Muscle of leg (tissue), 11 donors: Measurements from ENCODE around the gene AARS2. TPM values are rescaled to one million over a fixed set of nuclear protein-coding genes. Genes with fewer than 3 reads are reported as not detected.

Experiments
- DNase-seq: peaks from one replicate; pipeline ENCODE4 v3.0.0; 2013
- H3K27ac ChIP-seq: one replicate; pipeline ENCODE4 v1.5.1; 2013; ENCODE audit warnings: mild to moderate bottlenecking, low read length, control low read depth
- H3K27me3 ChIP-seq: one replicate; pipeline ENCODE4 v1.6.1; 2013; ENCODE audit warnings: low read length; ENCODE audit not compliant: control insufficient read depth, insufficient read depth
- H3K36me3 ChIP-seq: one replicate; pipeline ENCODE4 v1.6.1; 2013; ENCODE audit warnings: low read length; ENCODE audit not compliant: control insufficient read depth, insufficient read depth
- H3K4me1 ChIP-seq: one replicate; pipeline ENCODE4 v1.6.1; 2013; ENCODE audit warnings: low read length; ENCODE audit not compliant: control insufficient read depth, insufficient read depth
- H3K4me3 ChIP-seq: one replicate; pipeline ENCODE4 v1.5.1; 2013; ENCODE audit warnings: low read length, control low read depth
- H3K9me3 ChIP-seq: replicated peaks from 2 replicates; pipeline ENCODE4 v1.6.1; 2013; ENCODE audit warnings: low read depth, low read length; ENCODE audit not compliant: control insufficient read depth
- WGBS: methylation state at CpG from one replicate; pipeline ENCODE4 v1.1.5; 2013; ENCODE audit warnings: missing lambda C conversion rate; ENCODE audit not compliant: insufficient coverage; 5-methylcytosine and 5-hydroxymethylcytosine counted together
- polyA plus RNA-seq, 8 donors: library from polyadenylated mRNA; unstranded; fragments of 120-200 nt; gene quantifications; one replicate each; pipeline versions ENCODE4 v1.2.1 to v1.2.3, GENCODE V29; 2013; ENCODE audit warnings: inconsistent platforms in 1 of 8, low replicate concordance in 1 of 8; ENCODE audit not compliant: insufficient read length in 8 of 8, insufficient read depth in 1 of 8
- total RNA-seq: library from RNA; stranded (reverse); fragments of 120-200 nt; gene quantifications from one replicate; pipeline ENCODE4 v1.2.4, GENCODE V29; 2013

Gene AARS2
- total and polyA plus RNA-seq, 9 donors: 8.1 to 11.9 (median 9.6) TPM

DNA sequence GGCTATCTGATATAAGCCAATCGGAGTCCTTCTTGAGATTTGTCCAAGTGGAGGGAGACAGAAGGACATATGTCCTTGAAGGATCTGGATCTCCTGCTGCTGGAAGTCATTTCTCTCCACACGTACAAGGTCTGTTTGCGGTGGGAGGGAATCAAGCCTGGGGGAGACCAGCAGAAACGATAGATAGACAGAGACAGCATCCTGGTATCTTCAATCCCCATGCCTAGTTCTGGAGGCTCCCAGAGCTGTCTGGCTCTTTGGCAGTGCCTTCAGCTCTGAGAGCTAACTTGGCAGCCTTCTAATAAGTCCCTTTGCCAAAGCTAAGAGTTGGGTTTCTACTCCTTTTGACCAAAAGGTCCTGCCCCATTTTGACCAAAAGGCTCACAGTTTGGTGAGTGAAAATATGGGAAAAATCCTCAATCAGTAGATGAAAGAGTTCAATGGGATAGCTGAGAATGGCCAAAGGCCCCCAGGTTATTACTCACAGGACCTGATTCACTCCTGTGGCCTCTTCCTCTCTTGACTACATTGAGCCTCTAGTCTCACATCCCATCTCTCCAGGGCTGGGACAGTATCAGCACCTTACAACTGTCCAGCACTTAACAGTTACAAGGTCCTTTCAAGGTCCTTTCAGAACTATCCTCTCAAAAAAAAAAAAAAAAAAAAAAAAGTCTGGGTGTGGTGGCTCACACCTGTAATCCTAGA lies 20.3 kb downstream of the AARS2 start:
- no peak for DNase-seq

DNA sequence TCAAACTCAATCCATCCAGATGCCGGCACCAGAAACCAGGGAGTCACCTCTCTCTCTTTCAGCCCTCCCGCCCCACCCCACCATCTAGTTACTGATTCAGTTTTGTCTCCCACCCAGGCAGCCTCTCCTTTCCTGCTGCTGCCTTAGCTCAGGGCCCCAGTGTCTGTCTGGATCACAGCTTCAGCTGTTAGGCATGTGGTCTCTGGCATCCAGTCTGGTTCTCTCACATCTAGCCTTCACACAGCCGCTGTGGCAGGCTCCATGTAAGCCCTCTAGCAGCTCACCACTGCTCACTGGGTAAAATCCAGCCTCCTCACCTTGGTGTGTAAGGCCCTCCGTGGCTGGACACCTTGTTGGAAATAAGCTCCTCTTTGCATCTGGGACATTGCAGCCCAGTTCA lies 21.3 kb downstream of the AARS2 start:
- no peak for DNase-seq
- Histone ChIP-seq H3K36me3 (no peaks in the 10 kb centered on the region), H3K27me3 (peaks cover 57% of the 10 kb centered on the region), H3K27ac (no peak overlapping the region), H3K4me3 (no peak overlapping the region), H3K9me3 (no peaks in the 10 kb centered on the region), H3K4me1 (peaks cover 16% of the 10 kb centered on the region)
- WGBS: 45% methylated on average over 4 of the region's 4 CpGs

More for the DNA sequence above, 20.3 kb downstream of the AARS2 start:
- no peak overlapping the region for H3K4me3 ChIP-seq
- 92% methylated on average over 3 of the region's 4 CpGs for WGBS
- peaks cover 58% of the 10 kb centered on the region for H3K27me3 ChIP-seq
- H3K9me3 ChIP-seq: no peaks in the 10 kb centered on the region
- H3K4me1 ChIP-seq: peaks cover 24% of the 10 kb centered on the region
- H3K27ac ChIP-seq: no peak overlapping the region
- H3K36me3 ChIP-seq: no peaks in the 10 kb centered on the region

DNA sequence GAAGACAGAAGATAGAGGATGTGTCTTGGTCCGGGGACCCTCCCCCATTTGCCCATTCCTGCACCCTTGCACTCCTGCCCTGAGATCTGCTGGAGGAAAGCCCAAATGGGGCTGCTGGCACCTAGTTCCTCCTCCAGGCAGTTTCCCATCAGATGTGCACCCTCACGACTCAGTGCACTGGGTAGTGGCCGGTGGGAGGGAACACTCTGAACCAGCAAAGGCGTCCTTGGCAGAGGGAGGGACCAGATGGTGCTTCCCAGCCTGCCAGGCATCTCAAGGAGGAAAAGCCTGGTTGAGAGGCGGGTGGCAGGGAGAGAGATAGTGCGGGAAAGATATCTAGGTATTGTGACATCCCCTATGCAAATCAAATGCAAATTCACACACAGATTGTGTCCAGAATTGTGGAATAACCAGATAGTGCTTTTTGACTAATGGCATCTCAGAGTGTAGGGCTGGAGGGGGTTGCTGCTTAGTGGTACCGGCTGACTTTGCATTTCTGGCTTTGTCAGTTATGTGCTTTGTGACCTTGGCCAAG lies 23.4 kb downstream of the AARS2 start:
- Histone ChIP-seq H3K9me3 (no peaks in the 10 kb centered on the region), H3K36me3 (no peaks in the 10 kb centered on the region), H3K4me1 (peaks cover 4% of the 10 kb centered on the region), H3K4me3 (no peak overlapping the region), H3K27me3 (peaks cover 40% of the 10 kb centered on the region), H3K27ac (no peak overlapping the region)
- 66% methylated on average over 3 of the region's 7 CpGs for WGBS
- DNase-seq: no peak

DNA sequence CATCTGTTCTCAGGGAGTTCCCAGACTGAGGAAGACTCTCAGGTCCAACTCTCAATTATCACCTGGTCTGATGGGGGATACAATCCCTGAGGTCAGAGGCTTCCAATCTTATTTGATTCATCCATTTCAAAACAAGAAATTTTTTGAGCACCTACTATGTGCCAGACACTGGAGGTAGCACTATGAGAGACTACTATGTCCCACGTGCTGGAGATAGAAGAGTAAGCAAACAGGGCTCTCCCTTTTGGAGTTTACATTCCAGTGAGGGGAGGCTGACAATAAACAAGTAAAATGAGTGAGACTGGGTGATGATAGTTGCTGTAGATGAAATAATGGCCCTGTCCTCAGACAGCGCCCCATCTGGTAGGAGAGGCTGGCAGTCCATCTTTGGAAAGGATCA lies 26.4 kb downstream of the AARS2 start:
- Histone ChIP-seq H3K4me1 (peaks cover 2% of the 10 kb centered on the region), H3K27me3 (peaks cover 28% of the 10 kb centered on the region), H3K4me3 (no peak overlapping the region), H3K27ac (no peak overlapping the region), H3K36me3 (no peaks in the 10 kb centered on the region), H3K9me3 (no peaks in the 10 kb centered on the region)
- 0% methylated on average over 1 of the region's 2 CpGs for WGBS
- no peak for DNase-seq

DNA sequence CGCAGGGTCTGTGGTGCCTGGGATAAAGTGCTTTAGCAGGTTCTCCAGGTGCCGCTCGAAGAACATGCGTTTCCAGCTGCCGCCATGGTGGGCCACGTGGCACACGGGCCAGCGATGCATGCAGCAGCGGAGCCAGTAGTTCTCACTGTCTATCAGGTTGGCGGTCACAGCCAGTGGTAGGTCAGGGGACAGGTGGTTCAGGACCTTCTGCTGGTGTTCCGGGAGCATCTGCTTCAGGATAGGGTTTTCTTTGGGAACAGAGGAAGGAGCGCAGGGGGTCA lies 26.9 kb downstream of the AARS2 start:
- Histone ChIP-seq H3K27me3 (peaks cover 24% of the 10 kb centered on the region), H3K4me3 (no peak overlapping the region), H3K36me3 (no peaks in the 10 kb centered on the region), H3K27ac (no peak overlapping the region), H3K9me3 (no peaks in the 10 kb centered on the region), H3K4me1 (no peaks in the 10 kb centered on the region)
- no peak for DNase-seq
- WGBS: 85% methylated on average over 12 of the region's 12 CpGs

DNA sequence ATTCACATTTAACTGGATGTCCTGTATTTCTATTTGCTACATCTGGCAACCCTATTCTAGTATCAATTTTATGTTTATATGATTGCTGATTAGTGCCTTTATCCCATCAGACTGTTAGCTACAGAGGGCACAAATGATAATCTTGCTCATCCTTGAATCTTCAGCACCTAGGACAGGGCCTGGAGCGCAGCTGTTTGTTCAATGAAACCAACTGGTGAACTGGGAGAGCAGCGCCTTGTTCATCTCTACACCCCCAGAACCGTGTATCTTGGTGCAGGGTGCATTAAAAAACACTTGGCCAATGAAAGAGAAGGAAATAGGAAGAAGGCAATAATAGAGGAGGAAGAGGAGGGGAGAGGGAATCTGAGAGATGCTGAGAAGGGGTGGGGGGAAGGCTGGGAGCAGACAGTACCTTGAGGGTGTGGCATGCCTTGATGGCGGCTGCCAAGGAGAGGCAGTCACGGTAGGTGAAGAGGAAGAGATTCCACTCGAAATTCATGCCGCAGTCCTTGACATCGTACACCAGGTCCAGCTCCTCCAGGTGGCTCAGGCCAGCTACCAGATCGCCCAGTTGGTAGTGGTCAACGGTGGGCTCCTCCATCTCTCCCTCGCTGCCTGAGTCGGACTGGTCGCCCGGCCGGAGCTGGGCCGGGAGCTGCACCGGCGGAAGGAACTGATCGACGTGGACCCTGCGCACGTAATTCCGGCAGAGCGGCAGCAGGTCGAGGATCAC lies 27.4 kb downstream of the AARS2 start:
- DNase-seq: no peak
- WGBS: 74% methylated on average over 23 of the region's 25 CpGs
- H3K27me3 ChIP-seq: peaks cover 23% of the 10 kb centered on the region

DNA sequence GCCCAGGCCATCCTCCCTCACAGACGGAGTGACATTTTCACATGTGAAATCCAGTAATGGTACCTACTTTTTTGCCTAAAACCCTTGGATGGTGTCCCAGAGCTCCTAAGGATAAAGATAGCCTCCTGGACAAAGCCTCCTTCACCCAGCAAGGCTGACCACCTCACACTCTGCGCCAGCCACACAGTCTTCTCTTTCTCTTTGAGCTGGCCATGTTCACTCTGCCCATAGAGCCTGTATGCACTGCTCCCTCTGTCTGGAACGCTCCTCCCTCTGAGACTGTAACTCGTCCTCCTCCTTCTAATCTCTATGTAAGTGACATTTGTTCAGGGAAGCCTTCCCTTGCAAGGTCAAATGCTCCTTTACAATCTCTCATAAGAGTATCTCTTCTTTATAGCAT lies 28.3 kb downstream of the AARS2 start:
- Histone ChIP-seq H3K36me3 (no peaks in the 10 kb centered on the region), H3K4me1 (no peaks in the 10 kb centered on the region), H3K27me3 (peaks cover 22% of the 10 kb centered on the region), H3K27ac (no peak overlapping the region), H3K9me3 (no peaks in the 10 kb centered on the region), H3K4me3 (no peak overlapping the region)
- DNase-seq: no peak
- 43% methylated on average over 2 of the region's 4 CpGs for WGBS

More for the DNA sequence above, 27.4 kb downstream of the AARS2 start:
- no peaks in the 10 kb centered on the region for H3K36me3 ChIP-seq
- no peak overlapping the region for H3K4me3 ChIP-seq
- H3K4me1 ChIP-seq: no peaks in the 10 kb centered on the region
- H3K9me3 ChIP-seq: no peaks in the 10 kb centered on the region
- no peak overlapping the region for H3K27ac ChIP-seq

DNA sequence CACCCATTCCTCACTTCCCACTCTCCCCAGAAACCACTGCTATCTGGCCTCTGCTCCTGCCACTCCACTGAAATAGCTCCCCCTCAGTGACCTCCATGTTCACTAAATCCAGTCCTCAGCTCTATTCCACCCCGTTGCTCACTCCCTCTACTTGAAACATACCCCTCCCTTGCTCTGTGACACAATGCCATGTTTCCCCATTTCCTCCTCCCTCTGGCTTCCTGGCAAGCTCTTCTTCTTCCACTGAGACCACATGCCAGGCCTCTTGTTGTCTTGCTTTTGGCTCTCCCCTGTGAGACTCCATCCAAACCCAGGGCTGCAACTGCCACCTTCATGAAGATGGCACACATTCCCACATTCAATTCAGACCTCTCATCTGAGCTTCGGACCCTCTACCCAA lies 29.0 kb downstream of the AARS2 start:
- H3K27me3 ChIP-seq: peaks cover 21% of the 10 kb centered on the region

DNA sequence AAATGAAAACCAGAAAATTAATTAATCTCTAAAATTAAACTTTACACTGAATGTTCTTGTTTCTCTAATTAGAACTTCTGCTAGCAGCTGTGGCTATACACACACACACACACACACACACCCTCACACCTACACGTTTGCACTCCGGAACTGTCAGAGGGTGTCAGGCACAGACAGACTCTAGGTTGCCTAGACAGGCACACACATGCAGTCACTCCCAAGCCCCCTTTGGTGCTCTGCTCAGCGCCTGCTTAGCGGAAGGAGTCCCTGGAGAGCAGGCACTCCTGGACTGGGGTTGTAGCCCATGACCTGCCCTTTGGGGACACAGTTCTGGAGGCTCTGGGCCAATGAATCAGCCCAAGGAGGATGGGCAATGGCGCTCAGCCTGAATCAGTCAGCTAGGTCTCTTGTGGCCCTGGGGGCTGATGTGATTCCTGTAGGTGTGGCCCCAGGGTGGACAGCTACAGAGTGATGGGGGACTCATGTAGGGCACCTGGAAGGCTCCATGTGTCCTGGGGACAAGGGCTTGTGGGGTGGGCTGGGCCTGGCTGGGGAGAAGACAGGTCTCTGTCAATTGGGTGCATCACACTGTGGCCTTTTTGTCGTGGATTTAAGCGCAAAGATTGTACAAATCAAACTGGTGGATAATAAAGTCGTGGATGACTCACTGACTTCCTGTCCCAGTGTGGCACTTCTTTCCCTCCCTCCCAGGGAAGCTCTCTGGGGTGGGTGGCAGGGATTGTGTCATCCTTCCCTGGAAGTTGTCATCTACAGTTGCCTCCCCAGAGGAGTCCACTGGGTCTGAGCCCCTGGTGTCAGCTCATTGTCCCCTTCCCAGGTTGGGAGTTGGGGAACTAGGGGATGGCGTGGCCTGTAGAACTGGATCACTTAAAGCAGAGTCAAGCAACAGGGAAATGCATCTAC lies 34.1 kb downstream of the AARS2 start:
- Histone ChIP-seq H3K4me1 (peaks cover 9% of the 10 kb centered on the region), H3K9me3 (no peaks in the 10 kb centered on the region), H3K27ac (no peak overlapping the region), H3K36me3 (no peaks in the 10 kb centered on the region), H3K27me3 (peaks cover 50% of the 10 kb centered on the region), H3K4me3 (no peak overlapping the region)
- 34% methylated on average over 4 of the region's 9 CpGs for WGBS
- no peak for DNase-seq

More for the DNA sequence above, 29.0 kb downstream of the AARS2 start:
- Histone ChIP-seq H3K4me1 (no peaks in the 10 kb centered on the region), H3K27ac (no peak overlapping the region), H3K9me3 (no peaks in the 10 kb centered on the region), H3K36me3 (no peaks in the 10 kb centered on the region), H3K4me3 (no peak overlapping the region)
- 62% methylated on average over 2 of the region's 2 CpGs for WGBS
- no peak for DNase-seq

DNA sequence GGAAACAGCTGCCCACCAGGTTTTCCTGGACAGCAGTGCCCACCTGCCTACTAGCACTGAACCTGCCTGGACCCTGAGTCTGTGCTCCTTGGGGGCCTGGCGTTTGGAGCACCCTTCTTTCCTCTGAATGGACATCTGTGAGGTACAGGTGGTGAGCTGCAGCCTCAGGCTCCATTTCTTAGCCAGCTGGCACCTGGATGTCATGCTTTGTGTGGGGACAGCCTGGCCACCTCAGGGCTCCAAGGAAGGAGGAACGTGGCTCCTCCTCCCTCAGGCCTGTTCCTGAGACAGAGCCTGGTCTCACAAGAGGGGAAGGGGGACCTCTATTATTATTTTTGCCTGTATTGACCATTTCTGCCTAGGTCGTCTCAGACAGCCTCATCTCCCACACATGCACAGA lies 34.8 kb downstream of the AARS2 start:
- no peaks in the 10 kb centered on the region for H3K9me3 ChIP-seq
- DNase-seq: no peak
- H3K27me3 ChIP-seq: peaks cover 55% of the 10 kb centered on the region
- H3K4me3 ChIP-seq: no peak overlapping the region
- H3K27ac ChIP-seq: no peak overlapping the region
- H3K4me1 ChIP-seq: peaks cover 9% of the 10 kb centered on the region
- no CpG with 5 or more reads among the region's 3 CpGs for WGBS
- H3K36me3 ChIP-seq: no peaks in the 10 kb centered on the region
